Tibial artery (tissue), 4 donors: ENCODE data around the gene RBMS3.

Experiments
- DNase-seq, 2 donors: peaks; one replicate each; pipeline ENCODE4 v3.0.0-alpha.2; 2019
- H3K27ac ChIP-seq, 2 donors: fragments of 200-600 bp; sonication (generic) in 1 of 2; 1 replicate in 1 of 2; 2 replicates in 1 of 2; pipeline ENCODE4 v1.5.1; 2018 to 2019; ENCODE audit warnings: mild to moderate bottlenecking in 1 of 2
- H3K27me3 ChIP-seq, 2 donors: fragments of 200-600 bp; sonication (generic) in 1 of 2; one replicate each; pipeline versions ENCODE4 v1.5.1 to v1.6.0; 2016 to 2019
- H3K36me3 ChIP-seq, 3 donors: fragments of 200-600 bp; sonication (generic) in 2 of 3; one replicate each; pipeline ENCODE4 v1.5.1; 2016 to 2019; ENCODE audit warnings: mild to moderate bottlenecking in 2 of 3
- H3K4me1 ChIP-seq, 4 donors: fragments of 200-600 bp; sonication (generic) in 2 of 4; 1 replicate in 3 of 4; 2 replicates in 1 of 4; pipeline ENCODE4 v1.5.1; 2016 to 2019
- H3K4me3 ChIP-seq, 2 donors: fragments of 200-600 bp; sonication (generic) in 1 of 2; 1 replicate in 1 of 2; 2 replicates in 1 of 2; pipeline ENCODE4 v1.5.1; 2018 to 2019; ENCODE audit warnings: mild to moderate bottlenecking in 2 of 2
- H3K9me3 ChIP-seq, 3 donors: fragments of 200-600 bp; sonication (generic) in 1 of 3; one replicate each; pipeline ENCODE4 v1.5.1; 2016 to 2019
- CTCF ChIP-seq, 2 experiments: fragments of 200-600 bp in 1 of 2; fragments of 450-650 bp in 1 of 2; IDR thresholded peaks; one replicate each; pipeline ENCODE4 v1.5.1; 2017 to 2019; ENCODE audit warnings: antibody characterized with exemption in 2 of 2, mild to moderate bottlenecking in 1 of 2, moderate library complexity in 1 of 2
- intact Hi-C: fragments of 100-400 bp; cut with DNase I; formaldehyde crosslinking; loops from one replicate; pipeline ENCODE4 v1.15.0; 2023; ENCODE audit warnings: low total_unique reads

Gene RBMS3

GRCh38 chr3:29275309-29275708 lies 5.6 kb upstream of the RBMS3 start:
- Histone ChIP-seq H3K27me3 (no peaks in the 10 kb centered on the region), H3K27ac (no peak overlapping the region), H3K36me3 (no peaks in the 10 kb centered on the region), H3K4me3 (no peak overlapping the region), H3K9me3 (no peaks in the 10 kb centered on the region), H3K4me1 (peaks cover 0 to 23% (median 10%) of the 10 kb centered on the region in 4 donors)
- DNase-seq, result peak in 1 of 2 donors; percentile 21
- intact Hi-C loops, result no loop called here
- no peak for TF ChIP-seq CTCF (IDR thresholded peaks at IDR 0.05)

- Histone ChIP-seq H3K9me3 (no peaks in the 10 kb centered on the region), H3K36me3 (no peaks in the 10 kb centered on the region), H3K27me3 (no peaks in the 10 kb centered on the region), H3K4me3 (no peak overlapping the region), H3K27ac (no peak overlapping the region), H3K4me1 (peaks cover 0 to 19% (median 7%) of the 10 kb centered on the region in 4 donors)
- no peak for DNase-seq
- TF ChIP-seq CTCF (IDR thresholded peaks at IDR 0.05), result no peak
- intact Hi-C loops, result no loop called here
Measured at GRCh38 chr3:29277249-29277648, 3.6 kb upstream of the RBMS3 start.

GRCh38 chr3:29279286-29279685 lies 1.6 kb upstream of the RBMS3 start:
- no peak for TF ChIP-seq CTCF (IDR thresholded peaks at IDR 0.05)
- Histone ChIP-seq H3K9me3 (no peaks in the 10 kb centered on the region), H3K4me3 (peak overlapping the region; percentile 56 to 64), H3K36me3 (no peaks in the 10 kb centered on the region), H3K27me3 (no peaks in the 10 kb centered on the region), H3K4me1 (peaks cover 0 to 19% (median 7%) of the 10 kb centered on the region in 4 donors), H3K27ac (peak overlapping the region; percentile 82 to 89)
- DNase-seq, result no peak
- intact Hi-C loops, result no loop called here

- intact Hi-C loops, result loop anchor here (5.0 kb wide), 2 partner anchors 247 to 482 kb away; no protein-coding TSS in a partner anchor
- Histone ChIP-seq H3K27ac (peak overlapping the region; percentile 82 to 89), H3K4me1 (peaks cover 0 to 19% (median 7%) of the 10 kb centered on the region in 4 donors), H3K9me3 (no peaks in the 10 kb centered on the region), H3K27me3 (no peaks in the 10 kb centered on the region), H3K36me3 (no peaks in the 10 kb centered on the region), H3K4me3 (peak overlapping the region; percentile 56 to 64)
- DNase-seq, result peak in 1 of 2 donors; percentile 71
- TF ChIP-seq CTCF (IDR thresholded peaks at IDR 0.05), result no peak
Measured at GRCh38 chr3:29279806-29280205, 1.1 kb upstream of the RBMS3 start.

- intact Hi-C loops, result loop anchor here (5.0 kb wide), 2 partner anchors 246 to 481 kb away; no protein-coding TSS in a partner anchor
- no peak for TF ChIP-seq CTCF (IDR thresholded peaks at IDR 0.05)
- Histone ChIP-seq H3K9me3 (no peaks in the 10 kb centered on the region), H3K27me3 (no peaks in the 10 kb centered on the region), H3K36me3 (no peaks in the 10 kb centered on the region), H3K27ac (peak overlapping the region; percentile 82 to 89), H3K4me1 (peaks cover 0 to 26% (median 6%) of the 10 kb centered on the region in 4 donors), H3K4me3 (peak overlapping the region; percentile 56 to 64)
- DNase-seq, result no peak
Measured at GRCh38 chr3:29281094-29281343, 148 bp downstream of the RBMS3 start.
